HG02938 (cell line): Measurements from ENCODE around the gene HAL.
A peak's percentile ranks its signal among the peaks of the same experiment; 100 is the strongest.
"Not testable (repeated sequence)": the region's sequence is repeated elsewhere in the genome, so short reads cannot be mapped to it uniquely, and the experiment has no call there.

Experiments
- ATAC-seq: cut with Tn5 transposase; IDR thresholded peaks from one replicate; pipeline ENCODE4 v1.9.1; 2021; ENCODE audit warnings: mild to moderate bottlenecking, moderate library complexity; ENCODE audit not compliant: unreplicated experiment

The HAL gene

DNA sequence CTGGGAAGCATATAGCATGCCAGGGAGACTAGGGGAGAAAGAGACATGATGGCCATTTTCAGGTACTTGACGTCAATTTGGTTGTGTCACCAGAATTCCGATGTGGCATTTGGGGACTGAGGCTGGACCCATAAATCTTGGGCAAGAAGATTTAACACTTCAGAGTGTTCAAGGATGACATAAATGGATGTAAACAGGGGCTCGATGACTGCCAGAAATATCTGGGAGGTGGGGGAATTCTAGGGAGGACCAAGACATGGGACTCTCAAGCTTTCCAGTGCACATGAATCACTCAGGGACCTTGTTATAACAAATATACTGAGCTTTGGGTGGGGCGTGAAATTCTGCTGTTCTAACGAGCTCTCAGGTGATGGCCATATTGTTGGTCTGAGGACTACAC, 17.8 kb downstream of the HAL start:
- ATAC-seq = no peak

DNA sequence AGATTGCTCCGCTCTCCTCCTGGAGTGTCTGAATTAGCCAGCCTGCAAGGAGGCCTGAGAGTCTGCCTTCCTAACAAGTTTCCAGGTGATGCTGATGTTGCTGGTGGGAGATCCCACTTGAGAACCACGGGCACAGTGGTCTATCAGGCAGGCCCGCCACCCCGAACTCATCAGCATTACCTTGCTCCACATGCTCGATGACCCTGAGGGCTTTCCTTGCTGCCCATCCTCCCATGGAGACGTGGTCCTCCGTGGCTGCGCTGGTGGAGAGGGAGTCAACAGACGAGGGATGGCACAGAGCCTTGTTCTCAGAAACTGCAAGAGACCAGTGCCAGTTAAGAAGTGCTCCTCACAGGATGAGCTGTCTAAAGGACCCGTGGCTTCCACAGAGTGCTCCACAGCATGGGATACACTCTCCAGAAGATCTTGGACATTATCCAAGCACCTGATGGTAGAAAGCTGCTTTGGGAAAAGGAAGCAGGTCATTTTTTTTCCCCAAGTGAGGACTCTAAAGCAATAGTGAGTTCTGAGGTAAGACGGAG, 18.3 kb downstream of the HAL start:
- ATAC-seq = no peak

DNA sequence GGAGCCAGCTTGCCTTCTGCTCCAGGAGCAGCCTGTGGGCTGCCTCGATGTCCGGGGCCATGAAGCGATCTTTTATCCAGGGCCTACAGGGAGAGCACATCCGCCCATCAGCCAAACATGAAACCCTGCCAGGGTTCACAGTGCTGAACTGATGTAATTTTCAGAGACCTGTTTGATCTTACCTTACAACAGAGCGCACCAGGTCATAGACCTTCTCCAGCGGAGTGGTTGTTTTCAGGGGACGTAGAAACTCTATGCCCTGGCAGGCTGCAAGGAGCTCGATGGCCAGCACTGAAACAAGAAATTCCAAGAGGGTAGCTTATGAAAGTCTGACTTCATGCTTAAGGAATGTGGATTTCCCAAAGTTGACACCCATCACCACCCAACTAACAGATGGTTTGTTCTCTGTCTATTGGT, 19.7 kb downstream of the HAL start:
- no peak for ATAC-seq

DNA sequence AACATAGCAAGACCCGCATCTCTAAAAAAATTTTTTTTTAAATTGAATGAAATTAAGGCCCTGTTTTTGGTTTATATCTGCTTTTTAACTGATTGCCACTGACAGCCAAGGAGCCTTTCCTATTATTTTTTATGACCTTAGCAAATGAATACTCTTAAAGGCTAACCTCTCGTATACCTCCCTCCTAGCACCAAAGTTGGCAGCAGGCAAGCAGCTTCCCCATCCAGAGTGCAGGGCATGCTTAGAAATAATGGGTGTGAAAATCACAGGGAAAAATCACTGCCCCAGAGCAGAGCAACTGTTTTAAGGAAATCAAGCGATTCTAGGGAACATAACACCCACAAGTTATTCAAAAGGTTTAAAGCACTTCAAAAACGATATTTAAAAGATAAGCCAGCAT, 20.7 kb downstream of the HAL start:
- ATAC-seq = no peak

DNA sequence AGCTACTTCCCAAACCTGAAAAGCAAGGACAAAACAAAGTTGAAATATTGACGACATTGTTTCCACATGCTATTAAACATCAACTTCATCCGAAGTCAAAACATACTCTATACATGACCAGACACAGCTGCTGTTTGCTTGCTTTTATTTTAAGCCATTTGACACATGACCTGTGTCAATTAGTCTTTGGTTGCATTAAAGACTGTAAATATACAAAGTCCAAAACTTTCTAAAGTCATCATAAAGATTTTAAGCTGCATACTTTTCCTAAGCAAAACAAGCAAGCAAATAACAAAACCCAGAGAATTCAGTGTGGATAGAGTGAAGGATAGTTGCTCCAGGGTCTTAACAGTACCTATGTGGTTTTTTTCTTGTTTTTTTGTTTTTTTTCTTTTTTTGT, 21.8 kb downstream of the HAL start:
- no peak for ATAC-seq

DNA sequence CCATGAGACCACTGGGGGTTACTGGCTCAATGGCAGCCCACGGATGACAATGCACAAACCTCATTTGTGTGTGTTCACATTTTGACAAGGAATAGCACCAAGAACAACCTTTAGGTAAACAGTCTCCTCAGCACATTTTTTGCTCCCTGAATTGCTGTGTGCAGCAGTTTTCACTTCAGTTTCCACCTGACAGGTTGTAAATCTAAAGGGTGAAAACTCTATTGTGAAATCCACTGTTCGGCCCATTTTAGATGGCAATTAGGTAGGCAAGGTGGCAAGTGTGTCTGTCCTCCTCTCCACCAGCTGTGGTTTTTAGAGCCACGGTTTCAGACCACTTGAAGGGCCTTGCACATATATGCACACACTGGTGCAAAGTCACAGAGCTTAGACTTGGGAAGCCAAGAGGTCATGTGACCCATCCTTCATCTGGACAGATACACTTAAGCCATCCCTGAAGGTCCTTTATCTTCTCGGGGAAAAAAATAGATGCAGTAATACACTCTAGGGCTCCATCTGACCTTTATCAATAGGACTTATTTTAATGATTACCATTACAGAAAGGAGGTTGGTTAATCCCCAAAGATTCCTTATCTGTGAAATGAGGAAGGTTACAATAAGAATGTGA, 23.2 kb downstream of the HAL start:
- no peak for ATAC-seq

DNA sequence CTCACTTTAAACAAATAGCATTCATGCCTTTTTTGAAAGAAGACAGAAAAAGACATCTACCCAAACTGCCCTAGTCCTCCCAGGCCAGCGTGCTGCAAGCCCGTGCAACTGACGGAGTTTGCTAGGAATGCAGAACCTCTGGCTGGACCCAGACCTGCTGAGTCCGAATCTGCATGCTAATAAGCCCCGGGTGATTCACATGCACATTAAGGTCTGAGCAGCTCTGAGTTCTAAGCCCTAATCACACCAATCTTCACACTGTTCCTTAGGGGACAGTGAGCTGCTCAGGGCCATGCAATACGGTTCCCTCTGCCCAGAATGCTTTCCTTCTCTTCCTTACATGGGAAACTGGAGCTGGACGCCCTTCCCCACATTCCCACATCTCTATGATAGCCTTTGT, 25.2 kb downstream of the HAL start:
- no peak for ATAC-seq

DNA sequence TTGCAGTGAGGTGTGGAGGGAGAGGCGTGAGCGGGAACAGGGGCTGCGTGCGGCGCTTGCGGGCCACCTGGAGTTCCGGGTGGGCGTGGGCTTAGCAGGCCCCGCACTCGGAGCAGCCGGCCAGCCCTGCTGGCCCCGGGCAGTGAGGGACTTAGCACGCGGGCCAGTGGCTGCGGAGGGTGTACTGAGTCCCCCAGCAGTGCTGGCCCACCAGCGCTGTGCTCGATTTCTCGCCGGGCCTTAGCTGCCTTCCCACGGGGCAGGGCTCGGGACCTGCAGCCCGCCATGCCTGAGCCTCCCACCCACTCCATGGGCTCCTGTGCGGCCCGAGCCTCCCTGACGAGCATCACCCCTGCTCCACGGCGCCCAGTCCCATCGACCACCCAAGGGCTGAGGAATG, 27.0 kb downstream of the HAL start:
- not testable (repeated sequence) for ATAC-seq

DNA sequence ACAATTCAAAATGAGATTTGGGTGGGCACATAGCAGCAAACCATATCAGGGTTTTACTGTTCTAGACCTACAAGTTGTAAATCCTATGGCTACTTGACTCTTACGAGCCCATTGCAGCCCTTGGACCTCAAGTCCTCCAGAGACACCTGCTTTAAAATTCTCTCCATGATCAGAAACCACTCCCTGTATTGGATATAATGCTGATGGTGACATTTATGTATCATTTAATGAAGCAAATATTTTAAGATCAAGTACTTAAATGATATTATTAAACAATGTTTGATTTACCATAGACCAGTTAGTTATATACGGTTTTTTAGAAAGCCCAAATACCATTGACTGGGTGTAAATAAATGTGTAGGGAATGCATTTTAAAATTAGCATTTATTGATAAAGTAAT, 28.8 kb downstream of the HAL start:
- ATAC-seq = no peak

DNA sequence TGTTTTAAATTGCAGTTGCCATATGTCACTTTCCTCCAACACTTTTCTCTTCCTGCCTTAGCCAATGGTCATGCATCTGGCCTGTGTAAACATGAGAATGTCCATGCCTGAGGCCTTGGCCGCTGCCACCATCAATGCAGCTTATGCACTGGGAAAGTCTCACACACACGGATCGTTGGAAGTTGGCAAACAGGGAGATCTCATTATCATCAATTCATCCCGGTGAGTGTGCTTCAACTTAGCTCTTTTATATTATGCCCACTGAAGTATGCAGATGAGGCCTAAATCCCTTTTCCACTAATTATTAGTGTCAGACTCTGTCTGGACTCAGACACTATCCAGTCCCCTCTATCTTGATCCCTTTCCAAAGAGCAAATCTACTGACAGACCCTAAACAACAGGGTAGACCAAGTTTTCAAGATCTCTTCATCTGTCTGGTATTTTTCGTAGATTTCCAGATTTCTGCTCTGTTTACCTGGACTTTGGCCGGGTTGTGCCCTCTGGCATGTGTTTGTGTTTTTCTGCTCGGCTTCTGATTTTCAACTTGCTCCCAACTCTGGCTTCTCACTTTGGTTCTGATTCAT, 29.8 kb downstream of the HAL start:
- ATAC-seq = no peak

DNA sequence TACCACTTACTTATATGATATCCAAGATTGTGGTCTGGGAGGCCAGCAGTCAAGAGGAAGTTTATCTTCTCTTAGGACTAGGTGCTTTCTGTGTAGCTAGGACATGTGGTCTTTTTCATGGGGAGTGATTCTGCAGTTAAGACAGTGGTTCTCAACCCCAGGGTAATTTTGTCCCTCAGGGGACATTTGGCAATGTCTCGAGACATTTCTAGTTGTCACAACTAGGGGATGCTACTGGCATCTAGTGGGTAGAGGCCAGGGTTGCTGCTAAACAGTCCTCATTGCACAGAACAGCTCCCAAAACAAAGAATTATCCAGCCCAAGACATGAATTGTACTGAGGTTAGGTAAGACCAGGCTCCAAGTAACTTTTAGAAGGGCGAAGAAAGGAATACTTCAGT, 33.0 kb downstream of the HAL start:
- no peak for ATAC-seq

DNA sequence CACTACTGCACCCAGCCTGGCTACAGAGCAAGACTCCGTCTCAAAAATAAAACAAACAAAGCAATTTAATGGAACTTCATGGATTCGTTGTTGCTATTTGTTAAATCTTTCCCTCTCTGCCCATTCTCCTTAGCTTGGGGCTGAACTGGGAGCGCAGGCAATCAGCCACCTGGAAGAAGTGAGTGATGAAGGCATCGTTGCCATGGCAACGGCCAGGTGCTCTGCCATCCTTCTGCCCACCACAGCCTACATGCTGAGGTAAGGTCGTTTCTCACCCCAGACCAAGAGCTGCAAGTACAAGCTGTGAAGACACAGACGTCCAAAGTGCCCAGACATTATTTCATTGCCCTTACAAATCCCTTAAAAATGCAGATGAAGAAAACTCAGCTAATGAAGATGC, 33.9 kb downstream of the HAL start:
- ATAC-seq = no peak

DNA sequence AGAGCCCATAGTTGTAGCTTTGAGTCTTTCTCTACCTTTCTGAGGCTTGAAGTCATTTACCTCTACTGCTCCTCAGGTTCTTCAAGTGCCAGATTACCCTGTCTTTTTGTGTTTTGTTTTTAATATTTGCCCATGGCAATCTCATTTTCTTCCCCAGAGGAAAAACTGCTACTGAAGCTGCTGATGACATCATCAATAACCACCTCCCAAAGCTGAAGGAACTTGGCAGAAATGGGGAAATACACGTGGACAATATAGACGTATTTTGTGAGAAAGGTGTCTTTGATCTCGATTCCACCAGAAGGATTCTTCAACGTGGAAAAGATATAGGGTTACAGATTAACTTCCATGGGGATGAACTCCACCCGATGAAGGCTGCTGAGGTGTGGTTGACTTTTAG, 35.9 kb downstream of the HAL start:
- no peak for ATAC-seq

DNA sequence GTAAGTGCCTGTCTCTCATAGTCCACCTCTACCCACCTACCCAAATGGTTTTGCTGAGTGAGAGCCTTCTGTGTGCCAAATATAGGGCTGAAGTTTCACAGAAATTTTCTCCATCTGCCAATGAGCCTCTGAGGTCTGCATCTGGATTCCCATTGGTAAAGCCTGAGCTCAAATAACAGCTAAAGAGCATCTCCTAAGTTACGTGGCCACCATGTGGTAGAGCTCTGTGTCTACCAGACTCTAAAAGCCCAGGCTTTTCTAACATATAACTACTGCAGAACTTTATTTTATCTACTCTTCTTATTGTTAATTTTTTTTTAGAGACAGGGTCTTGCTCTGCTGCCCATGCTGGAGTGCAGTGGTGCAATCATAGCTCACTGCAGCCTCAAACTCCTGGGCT, 37.0 kb downstream of the HAL start:
- no peak for ATAC-seq

DNA sequence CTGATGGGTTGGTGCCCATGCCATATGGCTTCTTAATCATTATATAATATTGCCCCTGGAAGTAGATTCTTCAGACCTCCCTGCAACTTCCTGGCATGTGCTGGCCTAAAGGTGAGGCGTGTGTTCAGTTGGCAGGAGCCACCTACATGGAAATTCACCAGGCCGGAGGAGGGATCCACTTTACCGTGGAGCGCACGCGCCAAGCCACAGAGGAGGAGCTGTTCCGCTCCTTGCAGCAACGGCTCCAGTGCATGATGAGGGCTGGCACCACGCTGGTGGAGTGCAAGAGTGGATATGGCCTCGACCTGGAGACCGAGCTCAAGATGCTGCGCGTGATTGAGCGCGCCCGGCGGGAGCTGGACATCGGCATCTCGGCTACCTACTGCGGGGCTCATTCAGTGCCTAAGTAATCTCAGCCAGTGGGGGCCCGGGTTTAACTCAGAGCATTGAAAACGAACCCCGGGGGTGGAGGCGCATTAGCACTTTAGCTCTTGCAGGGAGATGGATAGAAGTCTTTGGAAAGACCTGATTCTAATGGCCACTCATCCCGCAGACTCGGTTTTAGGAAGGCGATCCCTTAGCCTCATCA, 39.5 kb downstream of the HAL start:
- ATAC-seq = no peak

DNA sequence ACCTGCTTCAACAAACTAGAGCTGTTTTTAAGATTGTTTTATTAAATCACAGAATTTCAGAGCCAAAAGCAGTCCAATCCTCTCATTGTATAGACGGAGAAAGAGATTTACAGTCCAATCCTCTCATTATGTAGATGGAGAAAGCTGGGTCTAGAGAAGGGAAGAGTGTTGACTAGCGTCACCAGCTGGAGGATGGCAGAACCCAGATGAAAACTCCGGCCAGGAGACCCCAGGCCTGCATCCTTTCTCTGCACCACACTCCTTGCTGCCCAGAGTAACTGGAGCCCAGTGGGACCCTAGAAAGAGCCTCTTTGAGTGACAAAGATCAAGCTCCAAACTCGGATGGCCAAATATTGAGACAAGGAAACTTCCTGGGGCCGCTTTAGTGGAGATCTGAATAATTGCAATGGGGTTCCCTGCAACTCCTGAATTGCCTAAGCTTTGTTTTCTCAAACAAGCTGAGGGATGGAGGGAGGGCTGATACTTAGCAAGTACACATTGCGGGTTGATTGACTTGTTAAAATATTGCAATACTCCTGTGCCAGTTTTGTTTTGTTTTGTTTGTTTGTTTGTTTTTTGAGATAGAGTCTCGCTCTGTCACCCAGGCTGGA, 40.5 kb downstream of the HAL start:
- ATAC-seq = no peak

DNA sequence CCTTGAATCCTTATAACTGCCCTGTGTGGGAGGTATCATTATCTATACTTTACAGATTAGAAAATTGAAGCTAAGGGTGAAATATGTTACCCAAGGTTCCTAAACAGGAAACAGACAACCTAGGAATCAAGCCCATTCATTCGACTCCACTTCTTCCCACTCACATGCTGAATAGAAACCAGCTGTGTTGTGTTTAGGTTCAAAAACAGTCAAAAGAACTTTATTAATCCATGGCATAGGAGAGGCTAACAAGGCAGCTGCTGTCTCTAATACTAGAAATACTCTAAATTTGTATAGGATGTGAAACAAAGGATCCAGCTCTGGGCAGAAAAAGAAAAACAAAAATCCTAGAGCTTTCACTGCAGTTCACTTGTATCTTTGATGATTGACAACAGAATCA, 43.1 kb downstream of the HAL start:
- ATAC-seq = no peak

DNA sequence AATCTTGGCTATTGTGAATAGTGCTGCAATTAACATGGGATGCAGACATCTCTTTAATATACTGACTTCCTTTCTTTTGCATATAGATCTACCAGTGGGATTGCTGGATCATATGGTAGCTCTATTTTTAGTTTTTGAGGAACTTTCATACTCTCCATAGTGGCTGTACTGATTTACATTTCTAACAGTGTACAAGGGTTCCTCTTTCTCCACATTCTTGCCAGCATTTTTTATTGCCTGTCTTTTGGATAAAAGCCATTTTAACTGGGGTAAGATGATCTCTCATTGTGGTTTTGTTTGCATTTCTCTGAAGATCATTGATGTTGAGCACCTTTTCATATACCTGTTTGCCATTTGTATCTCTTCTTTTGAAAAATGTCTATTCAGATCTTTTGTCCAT, 44.6 kb downstream of the HAL start:
- no peak for ATAC-seq

DNA sequence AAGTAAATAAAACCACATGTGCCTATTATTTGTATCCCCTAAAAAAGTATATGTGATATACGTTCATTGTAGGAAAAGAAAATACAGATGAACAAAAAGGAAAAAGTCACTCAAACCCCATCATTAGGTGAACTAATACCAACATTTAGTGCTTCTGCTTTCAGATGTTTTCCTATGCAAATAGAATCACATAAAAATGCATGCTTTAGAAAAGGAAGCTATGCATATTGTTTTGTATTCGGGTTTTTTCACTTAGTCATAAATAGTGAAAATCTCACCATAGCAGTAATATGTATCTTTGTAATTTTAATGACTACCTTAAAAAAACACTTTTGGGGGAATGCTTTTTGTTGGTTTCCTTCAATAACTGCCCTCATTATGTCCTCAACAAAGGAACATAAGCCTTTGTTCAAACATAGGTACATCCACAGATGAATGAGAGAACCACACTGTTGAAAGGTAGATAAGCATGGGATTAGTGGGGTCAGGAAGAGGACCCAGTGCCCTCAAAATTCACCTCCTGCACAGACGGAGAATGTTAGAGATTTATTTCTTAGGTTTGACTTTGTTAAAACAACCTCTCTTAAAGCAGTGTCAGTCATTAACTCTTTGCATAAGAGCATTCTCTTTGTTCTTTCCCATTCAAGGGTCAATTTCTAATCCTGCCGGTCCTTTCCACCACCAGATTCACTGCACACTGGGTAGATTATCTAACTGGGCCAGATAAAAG, 46.5 kb downstream of the HAL start:
- no peak for ATAC-seq

DNA sequence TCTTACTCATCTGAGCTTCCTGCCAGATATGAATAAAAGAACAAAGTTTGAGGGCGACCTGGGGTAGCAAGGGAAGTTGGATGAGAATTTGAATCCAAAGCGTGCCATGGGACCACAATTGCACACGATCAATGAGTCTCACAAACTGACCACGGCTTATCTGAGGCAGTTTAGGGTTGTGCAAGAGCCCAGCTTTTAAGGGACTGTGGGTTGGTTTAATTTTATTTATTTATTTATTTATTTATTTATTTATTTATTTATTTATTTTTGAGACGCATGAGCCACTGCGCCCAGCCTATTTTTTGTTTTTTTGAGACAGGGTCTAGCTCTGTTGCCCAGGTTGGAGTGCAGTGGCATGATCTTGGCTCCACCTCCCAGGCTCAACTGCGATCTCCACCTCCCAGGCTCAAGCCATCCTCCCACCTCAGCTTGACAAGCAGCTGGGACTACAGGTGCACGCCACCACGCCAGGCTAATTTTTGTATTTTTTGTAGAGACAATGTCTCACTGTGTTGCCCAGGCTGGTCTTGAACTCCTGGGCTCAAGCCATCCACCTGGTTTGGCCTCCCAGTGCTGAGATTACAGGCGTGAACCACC, 51.9 kb downstream of the HAL start:
- no peak for ATAC-seq

DNA sequence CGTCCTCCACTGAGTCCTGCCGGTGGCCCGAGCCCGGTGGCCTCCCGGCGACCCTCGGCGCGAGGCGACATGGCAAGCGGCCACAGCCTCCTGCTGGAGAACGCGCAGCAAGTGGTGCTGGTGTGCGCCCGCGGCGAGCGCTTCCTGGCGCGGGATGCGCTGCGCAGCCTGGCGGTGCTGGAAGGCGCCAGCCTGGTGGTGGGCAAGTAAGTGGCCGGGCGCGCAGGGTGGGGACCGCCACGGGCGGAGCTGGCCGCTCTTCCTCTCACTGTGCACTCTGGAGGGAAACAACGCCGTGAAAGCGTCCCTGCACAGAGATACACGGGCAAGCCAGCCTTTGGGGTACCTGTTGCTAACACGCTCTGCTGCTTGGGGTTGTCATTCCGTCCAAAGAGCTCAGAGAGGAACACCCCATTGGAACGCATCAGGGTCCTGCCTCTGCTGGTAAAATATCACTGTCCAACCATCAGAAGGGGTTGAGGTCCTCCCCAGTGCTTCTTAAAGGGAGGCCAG, 52.8 kb downstream of the HAL start, which contains the start of gene AMDHD1:
Gene AMDHD1, plus strand, starts transcription at position 2 of the 513 bp plus-strand sequence. Its CDS starts 68 bp downstream, at position 70.
- peak; percentile 44 for ATAC-seq
